ENCODE data around the gene SEC24C. TPM values are rescaled to one million over a fixed set of nuclear protein-coding genes. Genes with fewer than 3 reads are reported as not detected.
"Not testable (repeated sequence)": the region's sequence is repeated elsewhere in the genome, so short reads cannot be mapped to it uniquely, and the experiment has no call there.

The SEC24C gene
- total and polyA plus RNA-seq, 2 donors, result 31.4 to 40.2 TPM

DNA sequence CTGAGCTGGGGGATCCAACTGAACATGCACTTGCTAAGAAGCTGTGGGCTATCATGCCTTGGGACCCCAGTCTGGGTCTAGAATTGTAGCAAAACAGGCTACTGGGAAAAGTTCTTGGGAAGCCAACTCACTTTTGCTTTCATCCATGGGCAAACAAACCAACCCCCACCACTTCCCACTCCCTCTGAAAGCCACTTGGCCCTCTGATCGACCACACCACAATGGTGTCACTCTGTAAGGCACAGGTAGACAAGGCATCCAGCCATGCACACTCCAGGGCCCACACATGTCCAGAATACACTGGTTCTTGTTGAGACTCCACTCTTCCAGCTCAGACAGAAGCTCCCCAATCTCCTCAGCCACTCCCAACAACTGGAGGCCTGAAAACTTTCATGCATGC is 36.0 kb upstream of the SEC24C start:
- not testable (repeated sequence) for H3K27me3 ChIP-seq (ENCODE audit: control insufficient read depth in 2 of 2, insufficient read depth in 1 of 2, low read length in 1 of 2); H3K4me3 ChIP-seq (ENCODE audit: low read length in 2 of 2)

DNA sequence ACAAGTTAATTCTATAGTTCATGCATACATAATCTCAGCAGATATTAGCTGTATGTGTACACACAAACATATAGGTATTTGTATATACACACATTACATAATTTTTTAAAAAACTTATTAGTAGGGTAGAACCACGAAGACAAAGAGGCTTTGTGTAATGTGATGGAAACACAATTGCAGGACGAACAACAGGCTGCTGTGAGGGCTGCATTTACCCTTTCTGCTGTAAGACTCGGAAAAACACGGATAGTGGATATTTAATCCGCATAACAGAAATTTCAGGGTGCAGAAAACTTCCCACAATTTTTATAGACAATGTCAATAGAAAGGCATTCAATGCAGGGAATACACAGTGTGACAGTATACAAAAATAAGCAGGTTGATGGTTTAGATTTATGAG is 32.5 kb upstream of the SEC24C start:
- not testable (repeated sequence) for H3K27ac ChIP-seq (ENCODE audit: low read depth in 1 of 2, low read length in 1 of 2); H3K9me3 ChIP-seq (ENCODE audit: control insufficient read depth in 2 of 2, insufficient read depth in 1 of 2, low read length in 1 of 2); DNase-seq (ENCODE audit: low read depth in 6 of 9, low spot score in 9 of 9); H3K27me3 ChIP-seq (ENCODE audit: control insufficient read depth in 2 of 2, insufficient read depth in 1 of 2, low read length in 1 of 2); H3K4me1 ChIP-seq (ENCODE audit: control insufficient read depth in 2 of 2, insufficient read depth in 2 of 2, low read length in 2 of 2); H3K4me3 ChIP-seq (ENCODE audit: low read length in 2 of 2)
- peaks cover 9 to 13% of the 10 kb centered on the region in 2 donors for H3K36me3 ChIP-seq (ENCODE audit: control insufficient read depth in 2 of 2, insufficient read depth in 2 of 2, low read length in 1 of 2)
- 98% methylated on average over 5 of the region's 5 CpGs for WGBS

More for the DNA sequence above, 36.0 kb upstream of the SEC24C start:
- 98% methylated on average over 1 of the region's 1 CpG for WGBS
- not testable (repeated sequence) for H3K27ac ChIP-seq (ENCODE audit: low read depth in 1 of 2, low read length in 1 of 2); H3K4me1 ChIP-seq (ENCODE audit: control insufficient read depth in 2 of 2, insufficient read depth in 2 of 2, low read length in 2 of 2); DNase-seq (ENCODE audit: low read depth in 6 of 9, low spot score in 9 of 9); H3K36me3 ChIP-seq (ENCODE audit: control insufficient read depth in 2 of 2, insufficient read depth in 2 of 2, low read length in 1 of 2); H3K9me3 ChIP-seq (ENCODE audit: control insufficient read depth in 2 of 2, insufficient read depth in 1 of 2, low read length in 1 of 2)

DNA sequence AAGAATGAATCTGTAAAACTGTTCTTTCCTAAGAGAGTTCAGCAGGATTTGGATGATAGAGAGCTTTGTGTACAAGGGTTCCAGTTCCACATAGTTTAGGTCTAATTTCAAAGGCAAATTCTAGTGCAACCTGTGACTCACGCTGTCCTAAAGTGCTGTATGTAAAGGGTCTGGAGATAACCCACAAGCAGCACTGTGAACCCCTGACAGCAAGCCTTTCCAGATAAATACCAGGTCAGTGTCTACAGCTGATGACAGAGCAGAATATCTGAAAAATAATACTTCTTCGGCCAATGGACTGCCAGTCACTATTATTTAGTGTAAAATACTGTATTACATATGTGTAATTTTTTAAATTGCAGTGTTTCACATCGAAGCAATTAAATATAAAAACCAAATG is 30.3 kb upstream of the SEC24C start:
- not testable (repeated sequence) for H3K4me3 ChIP-seq (ENCODE audit: low read length in 2 of 2); H3K27me3 ChIP-seq (ENCODE audit: control insufficient read depth in 2 of 2, insufficient read depth in 1 of 2, low read length in 1 of 2); H3K9me3 ChIP-seq (ENCODE audit: control insufficient read depth in 2 of 2, insufficient read depth in 1 of 2, low read length in 1 of 2); DNase-seq (ENCODE audit: low read depth in 6 of 9, low spot score in 9 of 9); H3K27ac ChIP-seq (ENCODE audit: low read depth in 1 of 2, low read length in 1 of 2); H3K4me1 ChIP-seq (ENCODE audit: control insufficient read depth in 2 of 2, insufficient read depth in 2 of 2, low read length in 2 of 2)
- H3K36me3 ChIP-seq (ENCODE audit: control insufficient read depth in 2 of 2, insufficient read depth in 2 of 2, low read length in 1 of 2), result peaks cover 17 to 18% of the 10 kb centered on the region in 2 donors
- WGBS, result 98% methylated on average over 3 of the region's 3 CpGs

DNA sequence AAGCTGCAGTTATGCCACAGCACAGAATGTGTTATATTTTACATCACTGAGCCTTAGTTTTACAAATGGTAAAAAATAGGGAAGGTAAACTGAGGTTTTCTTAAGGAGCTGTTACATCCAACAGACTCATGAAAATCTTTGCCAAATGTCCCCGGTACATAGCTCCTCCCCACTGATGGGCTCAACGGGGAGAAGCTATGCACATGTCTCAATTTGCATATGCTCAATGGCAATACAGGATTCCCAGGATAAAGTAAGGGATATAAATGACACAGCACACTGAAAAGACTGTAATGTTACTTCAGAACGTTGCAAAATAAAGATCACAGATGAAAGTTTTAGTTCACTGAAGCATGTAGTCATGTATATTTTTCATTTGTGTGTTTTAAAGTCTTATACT is 29.7 kb upstream of the SEC24C start:
- not testable (repeated sequence) for H3K9me3 ChIP-seq (ENCODE audit: control insufficient read depth in 2 of 2, insufficient read depth in 1 of 2, low read length in 1 of 2); H3K27me3 ChIP-seq (ENCODE audit: control insufficient read depth in 2 of 2, insufficient read depth in 1 of 2, low read length in 1 of 2); H3K4me1 ChIP-seq (ENCODE audit: control insufficient read depth in 2 of 2, insufficient read depth in 2 of 2, low read length in 2 of 2); H3K27ac ChIP-seq (ENCODE audit: low read depth in 1 of 2, low read length in 1 of 2); DNase-seq (ENCODE audit: low read depth in 6 of 9, low spot score in 9 of 9); H3K4me3 ChIP-seq (ENCODE audit: low read length in 2 of 2)
- peaks cover 20 to 21% of the 10 kb centered on the region in 2 donors for H3K36me3 ChIP-seq (ENCODE audit: control insufficient read depth in 2 of 2, insufficient read depth in 2 of 2, low read length in 1 of 2)
- WGBS, result 94% methylated on average over 3 of the region's 3 CpGs

DNA sequence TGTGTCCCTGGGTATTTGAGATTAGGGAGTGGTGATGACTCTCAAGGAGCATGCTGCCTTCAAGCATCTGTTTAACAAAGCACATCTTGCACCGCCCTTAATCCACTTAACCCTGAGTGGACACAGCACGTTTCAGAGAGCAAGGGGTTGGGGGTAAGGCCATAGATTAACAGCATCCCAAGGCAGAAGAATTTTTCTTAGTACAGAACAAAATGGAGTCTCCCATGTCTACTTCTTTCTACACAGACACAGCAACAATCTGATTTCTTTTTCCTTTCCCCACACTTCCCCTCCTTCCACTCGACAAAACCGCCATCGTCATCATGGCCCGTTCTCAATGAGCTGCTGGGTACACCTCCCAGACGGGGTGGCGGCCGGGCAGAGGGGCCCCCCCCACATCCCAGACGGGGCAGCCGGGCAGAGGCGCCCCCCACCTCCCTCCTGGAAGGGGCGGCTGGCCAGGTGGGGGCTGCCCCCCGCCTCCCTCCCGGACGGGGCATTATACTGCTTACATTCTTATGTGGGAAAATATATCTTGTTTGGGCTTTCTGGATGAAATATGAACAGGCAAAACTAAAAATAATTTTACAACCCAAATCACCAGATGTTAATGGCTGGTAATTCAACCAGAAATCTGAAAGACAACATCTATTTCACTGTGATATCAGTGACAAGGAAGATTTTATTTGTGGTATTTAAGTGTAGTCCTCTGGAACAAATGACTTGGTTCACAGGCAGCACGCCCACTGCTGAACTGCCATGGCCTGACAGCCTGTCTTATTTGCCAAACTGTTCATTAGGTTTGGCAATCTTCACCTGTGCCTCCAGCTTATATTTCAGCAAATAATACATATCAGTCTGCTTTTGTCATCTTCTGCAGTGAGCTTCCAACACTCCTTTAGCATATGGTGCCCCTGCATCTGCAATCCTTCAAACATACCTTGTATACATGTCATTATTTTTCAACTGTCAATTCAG is 28.7 kb upstream of the SEC24C start:
- WGBS, result 97% methylated on average over 17 of the region's 17 CpGs
- not testable (repeated sequence) for DNase-seq (ENCODE audit: low read depth in 6 of 9, low spot score in 9 of 9); H3K27me3 ChIP-seq (ENCODE audit: control insufficient read depth in 2 of 2, insufficient read depth in 1 of 2, low read length in 1 of 2); H3K4me1 ChIP-seq (ENCODE audit: control insufficient read depth in 2 of 2, insufficient read depth in 2 of 2, low read length in 2 of 2); H3K9me3 ChIP-seq (ENCODE audit: control insufficient read depth in 2 of 2, insufficient read depth in 1 of 2, low read length in 1 of 2); H3K4me3 ChIP-seq (ENCODE audit: low read length in 2 of 2); H3K27ac ChIP-seq (ENCODE audit: low read depth in 1 of 2, low read length in 1 of 2)
- peaks cover 17 to 28% of the 10 kb centered on the region in 2 donors for H3K36me3 ChIP-seq (ENCODE audit: control insufficient read depth in 2 of 2, insufficient read depth in 2 of 2, low read length in 1 of 2)

DNA sequence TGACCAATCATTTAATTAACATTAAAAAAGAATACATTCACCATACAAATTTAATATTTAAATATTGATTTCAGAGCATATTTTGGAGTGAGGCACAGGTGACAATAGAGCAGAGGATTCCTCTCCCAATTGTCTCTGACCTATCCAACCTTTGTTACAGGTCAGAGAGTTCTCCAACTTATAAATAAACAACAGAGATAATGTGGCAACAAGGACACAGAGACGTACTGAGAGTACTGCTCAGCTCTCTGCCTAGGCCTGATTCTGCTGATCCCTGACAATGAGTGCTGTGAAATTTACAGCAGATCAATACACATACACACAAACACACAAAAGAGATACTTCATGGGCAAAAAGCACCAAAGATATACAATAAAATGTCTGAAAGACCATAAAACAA is 27.9 kb upstream of the SEC24C start:
- no peak overlapping the region for H3K4me3 ChIP-seq (ENCODE audit: low read length in 2 of 2)
- H3K27me3 ChIP-seq (ENCODE audit: control insufficient read depth in 2 of 2, insufficient read depth in 1 of 2, low read length in 1 of 2), result no peaks in the 10 kb centered on the region
- H3K4me1 ChIP-seq (ENCODE audit: control insufficient read depth in 2 of 2, insufficient read depth in 2 of 2, low read length in 2 of 2), result no peaks in the 10 kb centered on the region
- H3K27ac ChIP-seq (ENCODE audit: low read depth in 1 of 2, low read length in 1 of 2), result no peak overlapping the region
- 100% methylated on average over 1 of the region's 1 CpG for WGBS
- H3K36me3 ChIP-seq (ENCODE audit: control insufficient read depth in 2 of 2, insufficient read depth in 2 of 2, low read length in 1 of 2), result peaks cover 20 to 36% of the 10 kb centered on the region in 2 donors
- no peak for DNase-seq (ENCODE audit: low read depth in 6 of 9, low spot score in 9 of 9)
- no peaks in the 10 kb centered on the region for H3K9me3 ChIP-seq (ENCODE audit: control insufficient read depth in 2 of 2, insufficient read depth in 1 of 2, low read length in 1 of 2)

DNA sequence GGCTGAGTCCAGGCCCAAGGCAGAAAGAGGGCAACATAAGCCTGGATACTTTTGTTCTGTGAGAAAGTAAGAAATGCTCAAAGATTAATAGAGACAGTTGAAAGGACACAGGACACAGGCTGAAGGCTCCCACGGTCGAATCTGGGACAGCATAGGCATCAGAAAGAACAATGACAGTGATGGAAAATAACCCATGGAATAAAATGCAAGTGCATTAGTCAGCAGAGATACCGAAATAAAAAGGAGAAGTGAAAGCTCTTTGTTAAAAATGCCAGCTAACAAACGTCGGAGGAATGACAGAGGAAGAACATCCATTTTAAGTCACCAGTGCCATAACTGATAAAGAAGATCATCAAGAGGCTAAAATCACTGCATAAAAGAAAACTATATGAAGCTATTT is 26.6 kb upstream of the SEC24C start:
- Histone ChIP-seq H3K36me3 (ENCODE audit: control insufficient read depth in 2 of 2, insufficient read depth in 2 of 2, low read length in 1 of 2) (peaks cover 20 to 48% of the 10 kb centered on the region in 2 donors), H3K4me3 (ENCODE audit: low read length in 2 of 2) (no peak overlapping the region), H3K27me3 (ENCODE audit: control insufficient read depth in 2 of 2, insufficient read depth in 1 of 2, low read length in 1 of 2) (no peaks in the 10 kb centered on the region), H3K4me1 (ENCODE audit: control insufficient read depth in 2 of 2, insufficient read depth in 2 of 2, low read length in 2 of 2) (no peaks in the 10 kb centered on the region), H3K27ac (ENCODE audit: low read depth in 1 of 2, low read length in 1 of 2) (no peak overlapping the region), H3K9me3 (ENCODE audit: control insufficient read depth in 2 of 2, insufficient read depth in 1 of 2, low read length in 1 of 2) (no peaks in the 10 kb centered on the region)
- peak in 1 of 9 donors; percentile 6 for DNase-seq (ENCODE audit: low read depth in 6 of 9, low spot score in 9 of 9)
- 24% methylated on average over 5 of the region's 5 CpGs for WGBS

DNA sequence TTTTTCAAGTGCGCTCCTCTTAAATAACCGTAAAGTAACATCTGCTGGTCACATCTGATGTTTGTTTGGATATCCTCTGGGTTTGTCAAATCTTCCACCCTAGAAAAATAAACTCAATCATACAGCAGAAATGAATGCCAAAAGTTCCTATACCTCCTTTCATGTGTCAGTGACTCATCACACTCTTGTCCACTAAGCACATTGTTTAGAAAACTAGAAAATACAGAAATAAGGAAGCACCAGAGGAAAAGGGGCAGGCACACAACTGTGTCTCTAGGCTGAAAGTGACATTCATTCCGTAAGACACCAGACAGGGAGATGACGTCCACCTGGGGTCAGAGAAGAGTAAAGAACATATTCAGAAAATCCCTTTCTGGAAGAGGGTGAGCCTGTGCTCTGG is 23.6 kb upstream of the SEC24C start:
- H3K27me3 ChIP-seq (ENCODE audit: control insufficient read depth in 2 of 2, insufficient read depth in 1 of 2, low read length in 1 of 2); H3K27ac ChIP-seq (ENCODE audit: low read depth in 1 of 2, low read length in 1 of 2); H3K4me1 ChIP-seq (ENCODE audit: control insufficient read depth in 2 of 2, insufficient read depth in 2 of 2, low read length in 2 of 2); DNase-seq (ENCODE audit: low read depth in 6 of 9, low spot score in 9 of 9); H3K4me3 ChIP-seq (ENCODE audit: low read length in 2 of 2); H3K9me3 ChIP-seq (ENCODE audit: control insufficient read depth in 2 of 2, insufficient read depth in 1 of 2, low read length in 1 of 2): not testable (repeated sequence)
- H3K36me3 ChIP-seq (ENCODE audit: control insufficient read depth in 2 of 2, insufficient read depth in 2 of 2, low read length in 1 of 2), result peaks cover 24 to 56% of the 10 kb centered on the region in 2 donors
- WGBS, result over 99% methylated on average over 4 of the region's 4 CpGs

DNA sequence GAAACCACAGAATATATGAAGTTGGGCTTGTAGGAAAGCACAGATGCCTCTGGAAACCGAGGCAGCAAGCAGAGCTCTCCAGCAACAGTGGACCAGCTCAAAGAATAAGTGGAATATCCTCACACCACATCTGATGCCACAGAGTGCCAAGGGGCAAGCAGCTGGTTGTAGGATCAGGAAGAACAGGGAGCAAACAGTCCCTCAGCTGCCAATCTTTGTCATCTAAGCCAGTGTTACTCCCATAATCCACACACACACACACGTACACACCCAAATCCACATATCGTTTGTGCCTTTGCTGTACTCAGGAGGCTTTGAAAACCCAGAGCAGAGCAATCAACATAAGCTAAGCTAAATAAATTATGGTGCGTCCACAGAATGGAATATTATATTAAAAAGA is 20.7 kb upstream of the SEC24C start:
- no peak for DNase-seq (ENCODE audit: low read depth in 6 of 9, low spot score in 9 of 9)
- Histone ChIP-seq H3K4me3 (ENCODE audit: low read length in 2 of 2) (no peak overlapping the region), H3K36me3 (ENCODE audit: control insufficient read depth in 2 of 2, insufficient read depth in 2 of 2, low read length in 1 of 2) (peaks cover 26 to 58% of the 10 kb centered on the region in 2 donors), H3K4me1 (ENCODE audit: control insufficient read depth in 2 of 2, insufficient read depth in 2 of 2, low read length in 2 of 2) (no peaks in the 10 kb centered on the region), H3K9me3 (ENCODE audit: control insufficient read depth in 2 of 2, insufficient read depth in 1 of 2, low read length in 1 of 2) (no peaks in the 10 kb centered on the region), H3K27ac (ENCODE audit: low read depth in 1 of 2, low read length in 1 of 2) (no peak overlapping the region), H3K27me3 (ENCODE audit: control insufficient read depth in 2 of 2, insufficient read depth in 1 of 2, low read length in 1 of 2) (no peaks in the 10 kb centered on the region)
- 75% methylated on average over 4 of the region's 4 CpGs for WGBS
